Dedifferentiated amniotic fluid mesenchymal stem cell (primary cell): ENCODE measurements around the gene HAUS5.
A peak's percentile ranks its signal among the peaks of the same experiment; 100 is the strongest.
"Not testable (repeated sequence)": the region's sequence is repeated elsewhere in the genome, so short reads cannot be mapped to it uniquely, and the experiment has no call there.

ENCODE experiments used
- DNase-seq: peaks from one replicate; pipeline ENCODE4 v3.0.0-alpha.2; 2016; ENCODE audit errors: extremely low spot score

HAUS5 gene

DNA sequence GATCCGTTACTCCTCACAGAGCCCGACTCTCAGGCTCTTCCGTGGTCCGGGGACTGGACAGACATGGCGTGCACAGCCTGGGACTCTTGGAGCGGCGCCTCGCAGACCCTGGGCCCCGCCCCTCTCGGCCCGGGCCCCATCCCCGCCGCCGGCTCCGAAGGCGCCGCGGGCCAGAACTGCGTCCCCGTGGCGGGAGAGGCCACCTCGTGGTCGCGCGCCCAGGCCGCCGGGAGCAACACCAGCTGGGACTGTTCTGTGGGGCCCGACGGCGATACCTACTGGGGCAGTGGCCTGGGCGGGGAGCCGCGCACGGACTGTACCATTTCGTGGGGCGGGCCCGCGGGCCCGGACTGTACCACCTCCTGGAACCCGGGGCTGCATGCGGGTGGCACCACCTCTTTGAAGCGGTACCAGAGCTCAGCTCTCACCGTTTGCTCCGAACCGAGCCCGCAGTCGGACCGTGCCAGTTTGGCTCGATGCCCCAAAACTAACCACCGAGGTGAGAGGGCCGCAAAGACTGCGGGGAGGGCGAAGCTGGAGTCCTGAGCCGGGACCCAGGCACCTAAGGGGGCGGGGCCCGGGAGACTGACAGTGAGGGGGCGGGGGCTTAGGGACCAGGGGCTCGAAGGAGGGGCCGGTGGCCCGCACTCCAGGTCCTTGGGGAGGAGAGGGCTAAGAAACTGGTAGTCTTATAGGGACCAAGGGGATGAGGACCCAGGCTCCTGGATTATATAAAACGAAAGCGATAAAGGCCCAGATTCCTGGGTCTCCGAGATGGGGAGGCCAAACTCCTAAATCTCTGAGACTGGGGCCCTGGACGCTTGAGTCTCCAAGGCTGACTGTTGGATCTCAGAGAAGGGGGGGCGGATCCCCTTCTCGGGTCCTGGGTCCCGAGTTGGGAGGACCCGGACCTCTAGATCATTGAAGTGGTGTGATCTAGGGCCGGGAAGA lies 31.0 kb downstream of the HAUS5 start:
- peak; percentile 25 for DNase-seq

DNA sequence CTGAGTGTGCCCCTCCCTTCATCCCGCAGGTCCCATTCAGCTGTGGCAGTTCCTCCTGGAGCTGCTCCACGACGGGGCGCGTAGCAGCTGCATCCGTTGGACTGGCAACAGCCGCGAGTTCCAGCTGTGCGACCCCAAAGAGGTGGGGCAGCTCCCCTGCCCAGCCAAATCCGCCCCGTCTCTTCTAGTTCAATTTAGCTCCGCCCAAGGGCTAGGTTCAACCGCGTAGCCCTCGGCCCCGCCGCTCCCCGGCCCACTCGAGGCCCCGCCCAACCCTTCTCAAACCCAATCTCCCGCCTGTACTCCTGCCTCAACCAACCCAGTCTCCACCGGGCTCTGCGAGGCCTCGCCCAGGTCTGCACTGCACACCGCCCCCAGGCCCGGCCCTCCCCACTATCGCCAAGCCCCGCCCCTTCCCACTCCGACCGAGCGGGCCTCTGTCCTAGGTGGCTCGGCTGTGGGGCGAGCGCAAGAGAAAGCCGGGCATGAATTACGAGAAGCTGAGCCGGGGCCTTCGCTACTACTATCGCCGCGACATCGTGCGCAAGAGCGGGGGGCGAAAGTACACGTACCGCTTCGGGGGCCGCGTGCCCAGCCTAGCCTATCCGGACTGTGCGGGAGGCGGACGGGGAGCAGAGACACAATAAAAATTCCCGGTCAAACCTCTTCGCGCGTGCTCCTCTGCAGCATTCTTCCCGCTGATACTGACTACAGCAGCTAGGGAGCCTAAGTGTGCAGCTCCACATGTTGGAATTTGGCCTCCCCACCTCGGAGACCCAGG lies 31.9 kb downstream of the HAUS5 start:
- DNase-seq = peak; percentile 74

DNA sequence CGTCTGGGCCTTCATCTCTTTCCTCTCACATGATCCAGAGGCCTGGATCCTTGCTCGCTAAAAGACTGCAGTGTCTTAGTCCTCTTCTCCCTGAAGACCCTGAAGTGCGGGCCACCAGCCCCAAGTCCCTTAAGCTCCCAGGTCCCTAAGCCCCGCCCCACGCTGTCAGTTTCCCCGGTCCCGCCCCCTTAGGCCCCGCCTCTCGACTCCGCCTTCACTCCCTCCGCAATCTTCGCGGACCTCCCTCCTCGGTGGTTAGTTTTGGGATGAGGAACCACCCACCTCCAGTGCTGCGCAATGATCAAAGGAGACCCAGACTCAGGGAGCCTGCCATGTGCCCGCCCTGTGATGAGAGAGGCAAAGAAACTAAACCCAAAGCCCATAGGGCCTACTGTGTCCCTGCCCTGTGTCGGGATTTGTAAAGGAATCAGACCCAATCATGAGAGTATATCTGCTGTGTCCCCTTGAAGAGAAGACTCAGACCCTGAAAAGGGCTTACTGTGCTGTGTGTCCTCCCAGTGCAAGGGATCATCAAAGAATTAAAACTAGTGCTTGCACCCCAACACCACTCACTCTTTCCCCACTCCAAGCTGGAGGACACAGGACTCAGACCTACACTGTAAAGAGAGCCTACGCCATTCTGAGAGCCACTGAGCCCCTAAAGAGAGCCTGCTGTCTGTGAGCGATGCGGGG lies 32.6 kb downstream of the HAUS5 start:
- DNase-seq = no peak

DNA sequence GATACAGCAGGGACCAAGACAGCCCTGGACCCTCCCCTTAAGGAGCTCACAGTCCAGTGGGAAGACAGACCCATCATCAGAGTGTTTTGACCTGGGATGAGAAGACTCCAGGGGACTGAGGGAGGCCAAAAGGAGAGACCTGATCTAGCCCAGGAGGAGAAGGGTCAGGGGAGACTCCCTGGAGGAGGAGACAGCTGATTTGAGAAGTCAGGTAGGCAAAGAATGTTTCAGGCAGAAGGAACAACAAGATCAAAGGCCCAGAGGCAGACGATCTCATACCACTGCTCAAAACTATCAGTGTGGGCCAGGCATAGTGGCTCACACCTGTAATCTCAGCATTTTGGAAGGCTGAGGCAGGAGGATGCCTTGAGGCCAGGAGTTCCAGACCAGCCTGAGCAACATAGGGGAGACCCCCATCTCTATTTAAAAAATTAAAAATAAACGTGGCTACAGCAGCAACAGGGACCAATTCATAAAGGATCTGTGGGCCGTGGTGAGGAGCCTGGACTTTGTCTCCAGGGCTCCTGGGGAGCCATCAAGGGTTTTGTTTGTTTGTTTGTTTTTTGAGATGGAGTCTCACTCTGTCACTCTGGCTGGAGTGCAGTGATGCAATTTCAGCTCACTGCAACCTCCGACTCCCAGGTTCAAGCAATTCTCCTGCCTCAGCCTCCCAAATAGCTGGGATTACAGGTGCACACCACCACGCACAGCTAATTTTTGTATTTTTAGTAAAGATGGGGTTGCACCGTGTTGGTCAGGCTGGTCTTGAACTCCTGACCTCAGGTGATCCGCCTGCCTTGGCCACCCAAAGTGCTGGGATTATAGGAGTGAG lies 33.4 kb downstream of the HAUS5 start:
- no peak for DNase-seq

GRCh38 chr19:35648017-35648961 lies 35.8 kb downstream of the HAUS5 start, which contains the start of gene COX6B1:
Gene COX6B1, plus strand, starts transcription at chr19:35648323. Its CDS starts 2,921 bp downstream, at chr19:35651244.
- peak; percentile 99 for DNase-seq

- DNase-seq = no peak
These were observed 38.0 kb downstream of the HAUS5 start for GRCh38 chr19:35650581-35650980.

GRCh38 chr19:35654828-35655227 lies 42.3 kb downstream of the HAUS5 start:
- not testable (repeated sequence) for DNase-seq

GRCh38 chr19:35655600-35655999 lies 43.1 kb downstream of the HAUS5 start:
- DNase-seq = no peak

GRCh38 chr19:35656700-35657099 lies 44.2 kb downstream of the HAUS5 start:
- no peak for DNase-seq

DNA sequence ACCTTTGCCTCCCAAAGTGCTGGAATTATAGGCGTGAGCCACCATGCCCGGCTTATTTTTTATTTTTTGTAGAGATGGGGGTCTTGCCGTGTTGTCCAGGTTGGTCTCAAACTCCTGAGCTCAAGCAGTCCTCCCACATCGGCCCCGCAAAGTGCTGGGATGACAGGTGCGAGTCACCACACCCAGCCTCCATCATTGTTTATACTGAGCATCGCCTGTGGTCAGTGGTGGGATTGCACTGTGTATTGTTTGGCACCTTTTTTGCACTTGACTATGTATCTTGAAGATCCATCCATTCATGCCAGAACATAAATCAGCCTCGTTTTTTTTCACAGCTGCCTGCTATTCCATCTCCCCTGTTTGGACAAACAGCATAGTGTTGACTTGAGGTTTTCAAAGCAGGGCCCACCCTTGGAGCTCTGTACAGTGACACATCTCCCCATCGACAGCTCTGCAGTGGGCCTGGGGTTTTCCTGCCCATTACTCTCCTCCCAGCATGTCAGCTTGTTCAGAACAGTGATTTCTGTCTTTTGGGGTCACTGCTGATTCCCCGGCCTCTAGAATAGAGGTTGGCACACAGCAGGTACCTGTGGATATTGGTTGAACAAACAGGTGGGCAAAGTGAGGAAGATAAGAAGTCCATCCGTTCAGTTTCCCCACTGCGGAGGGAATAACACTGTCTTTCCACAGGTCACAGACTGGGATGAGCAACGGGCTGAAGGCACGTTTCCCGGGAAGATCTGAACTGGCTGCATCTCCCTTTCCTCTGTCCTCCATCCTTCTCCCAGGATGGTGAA lies 45.6 kb downstream of the HAUS5 start:
- no peak for DNase-seq

GRCh38 chr19:35661995-35662340 lies 49.4 kb downstream of the HAUS5 start:
- no peak for DNase-seq

DNA sequence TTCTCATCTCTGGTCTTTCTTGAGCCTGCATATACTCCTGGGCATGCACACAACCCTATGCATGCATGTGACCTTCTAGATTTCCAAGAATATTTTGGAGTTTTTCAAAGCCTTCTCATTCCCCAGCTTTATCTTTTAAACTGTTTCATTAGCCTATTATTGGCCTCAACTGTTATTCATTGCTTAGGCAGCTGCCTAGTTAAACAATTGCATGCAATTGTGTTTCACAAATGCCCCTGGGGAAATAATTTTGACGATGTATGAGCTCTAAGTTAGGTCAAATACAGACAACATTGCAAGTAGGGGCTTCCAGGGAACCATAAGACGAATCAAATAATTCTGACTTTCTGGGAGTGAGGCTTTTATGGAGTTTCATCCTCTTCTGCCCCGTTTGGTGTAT lies 51.4 kb downstream of the HAUS5 start:
- no peak for DNase-seq

DNA sequence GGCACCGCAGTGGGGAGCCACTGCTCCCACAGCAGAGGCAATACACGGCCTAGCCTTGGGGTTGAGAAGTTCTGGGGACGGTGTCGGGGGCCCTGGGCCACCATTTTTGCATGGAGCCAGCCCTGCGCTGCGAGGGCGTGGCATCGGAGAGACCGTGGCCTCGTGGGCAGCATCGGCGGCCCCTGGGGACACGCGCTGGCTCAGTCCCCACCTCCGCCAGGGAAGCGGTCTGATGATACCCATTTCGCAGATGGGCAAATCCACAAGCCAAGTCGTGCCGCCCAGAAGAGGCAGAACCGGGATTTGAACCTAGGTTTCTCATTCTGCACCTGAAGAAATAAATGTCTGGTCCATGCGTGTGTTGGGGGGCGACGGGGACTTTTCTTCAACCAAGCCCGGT lies 52.6 kb downstream of the HAUS5 start:
- no peak for DNase-seq

DNA sequence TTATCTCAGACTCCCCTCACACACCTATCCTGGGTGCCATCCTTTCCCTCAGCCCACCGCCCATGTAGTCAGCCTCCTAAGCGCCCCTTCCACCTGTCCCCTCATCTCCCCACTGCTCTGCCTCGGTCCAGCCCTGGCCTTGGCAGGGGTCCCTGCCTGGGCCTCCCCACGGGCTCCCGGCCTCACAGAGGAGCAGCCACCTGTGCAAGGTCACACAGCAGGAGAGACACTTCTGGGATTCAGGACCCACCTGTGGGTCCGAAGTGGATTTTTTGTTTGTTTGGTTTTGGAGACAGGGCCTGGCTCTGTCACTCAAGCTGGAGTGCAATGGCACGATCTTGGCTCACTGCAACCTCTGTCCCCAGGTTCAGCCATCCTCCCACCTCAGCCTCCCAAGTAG lies 53.1 kb downstream of the HAUS5 start:
- no peak for DNase-seq

DNA sequence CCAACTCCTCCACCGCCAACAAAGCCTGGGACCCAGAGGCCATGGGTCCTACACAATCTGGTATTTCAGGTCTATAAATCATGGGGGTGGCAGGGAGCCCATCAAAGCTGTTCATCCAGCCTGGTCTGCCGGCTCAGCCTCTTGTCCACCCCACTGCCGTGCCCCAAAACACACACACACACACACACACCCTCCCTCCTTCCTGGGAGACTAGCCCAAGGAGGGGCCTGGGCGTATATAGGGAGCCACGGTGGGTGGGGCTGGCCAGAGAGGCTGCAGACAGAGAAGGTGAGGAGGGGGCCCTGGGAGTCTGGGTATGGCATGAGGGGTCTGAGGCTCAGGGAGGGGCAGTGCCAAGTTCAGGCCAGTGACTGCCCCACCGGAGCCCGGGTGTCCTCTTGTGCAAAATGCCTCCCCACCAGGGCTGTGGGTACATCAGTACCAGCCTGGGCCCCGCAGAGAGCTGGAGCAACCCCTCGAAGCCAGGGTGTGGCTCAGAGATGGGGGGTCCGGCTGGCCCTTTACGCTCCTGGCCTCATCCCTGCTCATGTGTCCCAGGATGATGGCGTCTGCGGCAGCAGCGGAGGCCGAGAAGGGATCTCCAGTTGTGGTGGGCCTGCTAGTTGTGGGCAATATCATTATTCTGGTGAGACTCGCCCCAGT lies 53.8 kb downstream of the HAUS5 start, which contains the start of gene UPK1A:
TSS of gene UPK1A (plus strand) at position 267 of the 663 bp plus-strand sequence. CDS start at position 563, 296 bp downstream.
- no peak for DNase-seq

DNA sequence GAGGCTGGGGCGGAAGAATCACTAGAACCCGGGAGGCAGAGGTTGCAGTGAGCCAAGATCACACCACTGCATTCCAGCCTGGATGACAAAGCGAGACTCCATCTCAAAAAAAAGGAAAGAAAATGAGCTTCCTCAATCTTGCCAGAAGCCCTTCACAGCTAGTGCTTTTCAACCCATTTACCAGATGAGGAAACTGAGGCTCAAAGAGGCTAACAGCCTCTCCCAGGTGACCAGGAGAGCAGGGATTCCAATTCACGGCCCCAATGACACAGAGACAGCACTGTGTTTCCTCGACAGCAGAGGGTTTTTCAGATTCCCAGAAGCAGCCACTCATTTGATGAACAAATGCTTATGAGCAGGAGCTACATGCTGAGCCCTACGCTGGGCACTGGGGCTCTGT lies 57.0 kb downstream of the HAUS5 start:
- no peak for DNase-seq

DNA sequence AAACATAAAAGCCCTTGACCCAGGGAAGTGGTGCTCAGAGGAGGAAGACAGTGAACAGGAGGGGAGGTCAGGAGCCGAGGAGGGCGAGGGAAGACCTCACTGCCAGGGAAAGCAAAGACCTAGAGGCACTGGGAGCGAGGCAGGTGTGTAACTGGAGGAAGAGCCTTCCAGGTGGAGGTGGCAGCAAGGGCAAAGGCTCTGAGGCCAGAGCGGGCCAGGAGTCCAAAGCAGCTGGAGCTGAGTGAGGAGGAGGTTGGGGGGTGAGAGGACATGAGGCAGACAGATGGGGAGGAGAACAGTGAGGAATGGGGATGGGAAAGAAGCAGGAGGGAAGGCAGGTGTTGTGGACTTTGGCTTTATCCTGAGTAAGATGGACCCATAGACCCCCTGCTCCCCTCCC lies 57.4 kb downstream of the HAUS5 start:
- no peak for DNase-seq

DNA sequence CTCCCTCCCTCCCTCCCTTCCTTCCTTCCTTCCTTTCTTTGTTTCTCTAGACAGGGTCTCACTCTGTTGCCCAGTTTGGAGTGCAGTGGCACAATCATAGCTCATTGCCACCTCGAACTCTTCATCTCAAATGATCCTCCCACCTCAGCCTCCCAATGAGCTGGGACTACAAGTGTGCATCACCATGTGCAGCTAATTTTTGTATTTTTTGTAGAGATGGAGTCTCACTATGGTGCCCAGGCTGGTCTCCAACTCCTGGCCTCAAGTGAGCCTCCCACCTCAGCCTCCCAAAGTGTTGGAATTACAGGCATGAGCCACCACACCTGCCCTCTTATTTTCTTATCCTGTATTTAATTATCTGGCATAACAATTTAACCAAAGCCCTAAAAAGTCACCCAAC lies 58.2 kb downstream of the HAUS5 start:
- no peak for DNase-seq

- DNase-seq = no peak
These were observed 59.3 kb downstream of the HAUS5 start for GRCh38 chr19:35671818-35672217.
